ENCODE data around the gene MUC12.
"Not testable (repeated sequence)": the region's sequence is repeated elsewhere in the genome, so short reads cannot be mapped to it uniquely, and the experiment has no call there.

GRCh38 chr7:101041283-101041682 is 71.9 kb downstream of the MUC12 start:
- not testable (repeated sequence) for TF ChIP-seq CTCF (IDR thresholded peaks at IDR 0.05; ENCODE audit: extremely low read depth in 1 of 2, insufficient read depth in 1 of 2, low read depth in 1 of 2, low read length in 2 of 2); POLR2A (IDR thresholded peaks at IDR 0.05; ENCODE audit: low read depth, low read length); POLR2AphosphoS5 (IDR thresholded peaks at IDR 0.05; ENCODE audit: insufficient read depth, low read depth, low read length); MYC (IDR thresholded peaks at IDR 0.05; ENCODE audit: low read depth, low read length)

Data from endothelial cell of umbilical vein (primary cell).